LNCaP clone FGC (cell line): ENCODE measurements around the gene PLXNA4.

Experiments
- DNase-seq: peaks from one replicate; pipeline ENCODE4 v3.0.0-alpha.2; 2011; ENCODE audit warnings: low read depth
- H3K4me3 ChIP-seq: 2 replicates; pipeline ENCODE4 v1.5.1; 2011; ENCODE audit warnings: mild to moderate bottlenecking, low read depth, low read length, control low read depth
- CTCF ChIP-seq: IDR thresholded peaks from 2 replicates; pipeline ENCODE4 v1.5.1; 2012; ENCODE audit warnings: mild to moderate bottlenecking; ENCODE audit not compliant: control insufficient read depth, insufficient read depth; ENCODE audit errors: extremely low read depth

Gene PLXNA4

GRCh38 chr7:132187391-132187790 is 388.9 kb downstream of the PLXNA4 start:
- no peak overlapping the region for H3K4me3 ChIP-seq
- no peak for TF ChIP-seq CTCF
- no peak for DNase-seq

- DNase-seq, result no peak
- H3K4me3 ChIP-seq, result no peak overlapping the region
- TF ChIP-seq CTCF, result no peak
Measured at GRCh38 chr7:132185150-132185549, 391.1 kb downstream of the PLXNA4 start.

DNA sequence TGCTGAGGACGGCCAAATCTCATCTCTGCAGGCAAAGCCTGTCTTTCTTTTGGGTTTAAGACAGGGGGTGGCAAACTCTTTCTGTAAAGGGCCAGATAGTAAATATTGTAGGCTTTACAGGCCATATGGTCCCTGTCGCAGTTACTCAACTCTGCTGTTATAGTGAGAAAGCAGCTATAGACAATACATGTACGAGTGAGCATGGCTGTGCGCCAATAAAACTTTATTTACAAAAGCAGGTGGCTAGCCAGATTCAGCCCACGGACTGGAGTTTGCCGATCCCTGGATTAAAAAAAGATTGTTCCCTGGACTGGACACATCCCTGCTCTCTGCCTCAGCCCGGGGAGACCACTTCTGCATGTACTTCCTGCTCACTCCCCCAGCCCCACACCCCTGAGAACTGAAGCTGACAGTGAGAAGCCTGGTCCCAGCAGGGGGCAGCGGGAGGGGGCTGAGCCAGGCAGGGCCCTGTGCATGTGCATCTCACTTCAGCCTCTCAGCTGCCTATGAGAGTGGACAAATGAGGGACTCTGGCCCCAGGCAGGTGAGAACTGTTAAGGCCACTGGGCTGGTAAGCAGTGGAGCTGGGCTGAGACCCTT is 392.4 kb downstream of the PLXNA4 start:
- H3K4me3 ChIP-seq, result no peak overlapping the region
- no peak for TF ChIP-seq CTCF
- DNase-seq, result peak; percentile 42

DNA sequence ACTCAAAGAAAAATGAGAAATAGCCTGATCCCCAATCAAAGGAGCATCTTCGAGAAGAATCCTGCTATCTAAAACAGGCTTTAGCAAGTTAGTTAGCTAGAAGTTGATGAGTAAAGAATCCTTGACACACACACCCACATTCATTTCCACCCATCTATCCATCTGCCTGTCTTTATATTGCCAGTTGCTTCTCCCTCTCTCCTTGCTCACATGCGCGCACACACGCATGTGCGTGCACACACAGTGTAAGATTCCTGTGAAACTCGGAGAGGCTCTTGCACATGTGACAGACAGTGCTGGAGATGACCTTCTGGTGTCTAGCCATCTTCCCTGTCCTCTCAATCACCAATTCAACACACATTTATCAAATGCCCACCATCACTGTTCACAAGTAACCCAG is 393.3 kb downstream of the PLXNA4 start:
- DNase-seq, result no peak
- no peak for TF ChIP-seq CTCF
- no peak overlapping the region for H3K4me3 ChIP-seq

DNA sequence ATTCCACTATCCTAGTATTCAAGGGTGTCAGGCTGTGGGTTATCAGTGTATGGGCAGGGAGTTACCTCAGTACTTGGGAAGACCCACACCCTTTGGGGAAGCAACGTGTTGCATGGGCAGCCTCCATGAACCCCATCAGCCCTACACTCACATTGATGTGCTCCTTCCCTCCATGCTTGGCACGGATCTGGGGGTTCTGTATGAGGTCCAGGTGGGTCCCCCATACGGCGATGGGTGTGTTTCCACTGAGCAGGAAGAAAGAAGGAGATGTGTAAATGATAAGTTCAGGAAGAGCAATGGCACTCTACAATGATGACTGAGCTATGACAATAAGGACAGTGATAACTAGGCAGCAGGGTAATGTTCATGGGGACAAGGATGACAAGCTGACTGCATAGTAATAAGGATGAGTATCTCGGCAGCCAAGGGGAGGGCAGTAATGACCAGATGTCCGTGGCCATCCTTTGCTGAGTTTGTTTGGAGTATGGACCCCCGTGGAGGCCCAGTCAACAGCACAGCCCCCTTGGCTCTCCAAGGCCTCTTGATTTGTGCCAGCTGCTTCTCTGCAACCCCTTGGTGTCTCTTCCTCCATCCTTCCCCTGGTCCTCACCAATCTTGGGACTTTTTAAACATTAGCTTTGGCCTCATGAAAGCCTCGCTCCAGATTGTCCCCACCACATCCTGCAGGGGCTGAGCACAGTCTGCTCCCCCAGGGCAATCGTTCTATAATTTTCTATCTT is 394.2 kb downstream of the PLXNA4 start:
- no peak for DNase-seq
- H3K4me3 ChIP-seq, result no peak overlapping the region
- no peak for TF ChIP-seq CTCF

GRCh38 chr7:132181371-132181770 is 394.9 kb downstream of the PLXNA4 start:
- H3K4me3 ChIP-seq, result no peak overlapping the region
- DNase-seq, result no peak
- TF ChIP-seq CTCF, result no peak

DNA sequence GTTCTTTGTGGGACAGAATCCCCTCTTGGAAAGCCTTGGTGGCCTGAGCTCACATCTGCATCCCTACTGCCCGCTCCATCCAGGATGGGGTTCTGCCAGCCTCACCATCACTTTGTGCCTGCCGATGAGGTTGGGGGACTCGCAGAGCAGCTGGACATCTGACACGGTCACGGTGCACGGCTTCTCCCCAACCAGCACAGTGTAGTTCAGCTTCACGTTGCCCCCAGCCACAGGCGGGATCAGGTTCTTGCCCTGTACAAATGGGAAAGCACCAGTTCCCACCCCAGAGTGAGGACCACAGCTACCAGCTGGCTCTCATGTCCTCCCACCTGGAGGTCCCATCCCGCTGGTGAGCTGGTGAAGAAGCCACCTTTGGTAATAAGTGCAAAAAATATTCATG is 395.8 kb downstream of the PLXNA4 start:
- TF ChIP-seq CTCF, result no peak
- no peak for DNase-seq
- H3K4me3 ChIP-seq, result no peak overlapping the region
